Measurements from ENCODE around the gene SLC9B1. TPM values are rescaled to one million over a fixed set of nuclear protein-coding genes. Genes with fewer than 3 reads are reported as not detected.

The SLC9B1 gene
- total and polyA plus RNA-seq, 2 of the 13 experiments (the other 11 are each of a cell fraction or from before 2014, with no cell fraction given): 0.17 to 0.20 TPM

GRCh38 chr4:103019308-103020124 is at the start of gene SLC9B1 (continued):
- TF ChIP-seq ZEB1 (IDR thresholded peaks at IDR 0.05; ENCODE audit: insufficient replicate concordance, low read depth) (peak; percentile 62), SRY (CRISPR knock-in tag; IDR thresholded peaks at IDR 0.05) (0 out of 2 replicates have a peak, but pooled peaks have one; percentile 42), TAF15 (IDR thresholded peaks at IDR 0.05; ENCODE audit: low read depth, low read length, poor library complexity, severe bottlenecking) (peak; percentile 45), RXRB (CRISPR knock-in tag; IDR thresholded peaks at IDR 0.05; ENCODE audit: borderline replicate concordance) (peak; percentile 25; the same call in 1 of the 2 replicates), AGO1 (IDR thresholded peaks at IDR 0.05; ENCODE audit: low read depth, low read length, poor library complexity, severe bottlenecking) (peak; percentile 72), NFRKB (IDR thresholded peaks at IDR 0.05) (no peak), SMARCE1 (IDR thresholded peaks at IDR 0.05; ENCODE audit: borderline replicate concordance) (no peak), RBM39 (IDR thresholded peaks at IDR 0.05; ENCODE audit: low read depth, low read length, poor library complexity, severe bottlenecking) (peak; percentile 77), HES4 (CRISPR knock-in tag; IDR thresholded peaks at IDR 0.05; ENCODE audit: borderline replicate concordance) (no peak; the same call in 1 of the 2 replicates), CREM (IDR thresholded peaks at IDR 0.05) (peak; percentile 93), CREM (CRISPR knock-in tag; IDR thresholded peaks at IDR 0.05) (peak; percentile 70), AHR (CRISPR knock-in tag; IDR thresholded peaks at IDR 0.05) (0 out of 2 replicates have a peak, but pooled peaks have one; percentile 23), KLF15 (CRISPR knock-in tag; IDR thresholded peaks at IDR 0.05; ENCODE audit: borderline replicate concordance) (peak; percentile 78; the same call in 1 of the 2 replicates), YY1 (IDR thresholded peaks at IDR 0.05; ENCODE audit: insufficient read depth, insufficient replicate concordance, low read depth, low read length) (peak; percentile 57), CEBPB (IDR thresholded peaks at IDR 0.05; ENCODE audit: borderline replicate concordance, low read depth, low read length) (peak; percentile 96), RNF2 (conservative IDR thresholded peaks at IDR 0.05; ENCODE audit: low read depth) (0 out of 2 replicates have a peak, but pooled peaks have one; percentile 32), ZNF580 (CRISPR knock-in tag; IDR thresholded peaks at IDR 0.05; ENCODE audit: borderline replicate concordance, low read depth) (peak; percentile 83; the same call in 1 of the 2 replicates), ZNF556 (CRISPR knock-in tag; IDR thresholded peaks at IDR 0.05; ENCODE audit: borderline replicate concordance) (peak; percentile 76), ZNF850 (CRISPR knock-in tag; conservative IDR thresholded peaks at IDR 0.05) (no peak), NFIC (IDR thresholded peaks at IDR 0.05; ENCODE audit: low read length) (no peak; the same call in 1 of the 2 replicates), GATA4 (IDR thresholded peaks at IDR 0.05; ENCODE audit: borderline replicate concordance, low read depth) (peak; percentile 25; the same call in 1 of the 2 replicates), RERE (CRISPR knock-in tag; IDR thresholded peaks at IDR 0.05; ENCODE audit: low read depth) (0 out of 2 replicates have a peak, but pooled peaks have one; percentile 25), ARID2 (CRISPR knock-in tag; IDR thresholded peaks at IDR 0.05; ENCODE audit: borderline replicate concordance) (no peak), JUN (CRISPR knock-in tag; IDR thresholded peaks at IDR 0.05) (peak; percentile 41; the same call in 1 of the 2 replicates), ZNF720 (CRISPR knock-in tag; IDR thresholded peaks at IDR 0.05) (no peak)
